ENCODE results near the gene LEFTY1.
"Not testable (repeated sequence)": the region's sequence is repeated elsewhere in the genome, so short reads cannot be mapped to it uniquely, and the experiment has no call there.

The LEFTY1 gene

DNA sequence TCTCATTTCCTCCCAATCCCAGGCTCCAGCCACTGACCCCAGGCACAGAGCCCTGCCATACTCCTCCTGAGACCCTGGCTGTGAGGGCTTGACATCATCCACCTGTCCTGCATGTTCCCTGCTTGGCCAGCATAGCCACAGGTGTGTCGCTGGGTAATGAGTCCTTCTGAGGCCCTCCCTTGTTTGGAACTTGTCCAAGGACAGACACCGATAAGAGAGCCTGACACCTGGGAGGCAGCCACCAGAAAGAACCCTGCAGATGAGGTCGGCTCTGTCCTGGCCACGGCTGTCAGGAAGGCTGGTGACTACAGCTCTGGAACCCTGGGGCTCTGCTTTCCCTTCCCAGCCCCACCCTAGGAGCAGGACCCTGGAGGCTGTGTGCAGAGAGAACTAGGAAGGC is 41.3 kb downstream of the LEFTY1 start:
- DNase-seq: no peak

- DNase-seq: no peak
Observed at GRCh38 chr1:225846331-225847310, 42.3 kb downstream of the LEFTY1 start.

GRCh38 chr1:225845571-225846259 is 43.2 kb downstream of the LEFTY1 start:
- DNase-seq: no peak

DNA sequence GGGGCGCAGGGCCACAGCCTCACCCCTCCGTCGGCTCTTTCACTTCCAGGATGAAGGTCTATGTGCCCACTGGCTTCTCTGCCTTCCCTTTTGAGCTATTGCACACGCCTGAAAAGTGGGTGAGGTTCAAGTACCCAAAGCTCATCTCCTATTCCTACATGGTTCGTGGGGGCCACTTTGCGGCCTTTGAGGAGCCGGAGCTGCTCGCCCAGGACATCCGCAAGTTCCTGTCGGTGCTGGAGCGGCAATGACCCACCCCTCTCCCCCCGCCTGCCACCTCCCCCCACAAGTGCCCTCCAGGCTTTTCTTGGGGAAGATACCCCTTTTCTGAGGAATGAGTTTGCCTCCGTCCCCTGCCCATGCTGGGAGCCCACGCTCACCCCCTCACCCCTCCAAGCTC is 43.8 kb downstream of the LEFTY1 start:
- DNase-seq: no peak

- no peak for DNase-seq
Observed at GRCh38 chr1:225844236-225845061, 44.5 kb downstream of the LEFTY1 start.

DNA sequence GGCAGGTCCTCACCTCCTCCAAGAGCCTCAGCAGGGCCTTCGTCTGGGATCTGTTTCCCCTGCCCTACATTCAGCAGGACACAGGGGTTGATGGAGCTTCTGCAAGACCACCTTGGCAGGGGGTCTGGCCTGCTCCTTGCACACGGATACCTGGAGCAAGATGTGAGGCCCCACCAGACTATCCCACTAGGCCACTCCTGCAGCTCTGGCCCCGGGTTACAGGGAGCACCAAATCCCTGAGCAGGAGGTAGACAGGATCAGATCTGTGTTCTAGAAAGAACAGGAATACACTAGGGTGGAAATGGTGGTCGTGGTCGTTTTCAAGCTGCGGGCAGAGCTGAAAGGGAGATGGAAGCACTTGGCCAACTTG is 45.5 kb downstream of the LEFTY1 start:
- DNase-seq: no peak

- no peak for DNase-seq
Observed at GRCh38 chr1:225842788-225843425, 46.0 kb downstream of the LEFTY1 start.

GRCh38 chr1:225842074-225842473 is 46.9 kb downstream of the LEFTY1 start:
- no peak for DNase-seq

DNA sequence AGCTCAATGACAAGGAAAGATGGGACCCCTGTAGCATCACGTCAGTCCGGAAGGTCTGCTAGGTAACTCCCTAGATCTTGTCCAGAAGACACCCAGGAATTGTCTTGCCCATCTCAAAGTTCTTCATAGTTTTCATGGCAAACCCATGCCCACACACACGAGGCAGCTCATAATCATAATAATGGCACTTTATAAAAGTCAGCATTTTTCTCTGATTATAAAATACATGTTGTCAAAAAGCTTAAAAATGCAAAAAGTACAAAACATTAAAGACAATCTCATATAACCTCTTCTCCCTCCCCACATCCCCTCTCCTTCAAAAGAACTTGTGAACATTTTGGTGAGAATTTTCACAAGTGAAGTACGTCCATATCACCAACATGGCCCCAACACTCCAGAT is 48.2 kb downstream of the LEFTY1 start:
- no peak for DNase-seq

- DNase-seq: no peak
Observed at GRCh38 chr1:225840223-225840610, 48.7 kb downstream of the LEFTY1 start.

DNA sequence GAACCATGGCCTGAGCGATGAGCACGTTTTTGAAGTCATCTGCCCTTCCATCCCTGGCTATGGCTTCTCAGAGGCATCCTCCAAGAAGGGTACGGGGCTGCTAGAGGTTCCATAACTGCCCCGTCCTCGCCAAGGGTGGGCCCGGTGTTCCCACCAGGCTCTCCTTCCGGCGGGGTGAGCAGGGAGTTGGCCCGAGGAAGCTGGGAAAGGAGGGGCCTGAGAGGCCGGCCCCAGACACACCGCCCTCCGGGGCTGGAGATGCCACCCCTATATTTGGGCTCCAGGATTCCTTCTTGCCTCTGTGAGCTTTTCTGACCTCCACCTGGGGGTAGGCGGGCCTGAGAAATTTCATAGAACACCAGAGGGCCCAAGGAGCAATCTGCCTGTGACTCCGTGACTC is 50.2 kb downstream of the LEFTY1 start:
- DNase-seq: no peak

DNA sequence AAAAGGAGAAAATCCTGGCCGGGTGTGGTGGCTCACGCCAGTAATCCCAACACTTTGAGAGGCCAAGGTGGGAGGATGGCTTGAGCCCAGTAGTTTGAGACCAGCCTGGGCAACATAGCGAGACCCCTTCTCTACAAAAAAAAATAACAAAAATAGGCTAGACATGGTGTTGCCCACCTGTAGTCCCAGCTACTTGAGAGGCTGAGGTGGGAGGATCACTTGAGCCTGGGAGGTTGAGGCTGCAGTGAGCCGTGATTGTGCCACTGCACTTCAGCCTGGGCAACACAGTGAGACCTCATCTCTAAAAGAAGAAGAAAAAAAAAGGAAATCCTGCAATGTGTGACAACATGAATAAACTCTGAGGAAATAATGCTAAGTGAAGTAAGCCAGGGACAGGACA is 52.6 kb downstream of the LEFTY1 start:
- not testable (repeated sequence) for DNase-seq

All from stimulated activated CD4-positive, alpha-beta T cell treated with anti-CD3 and anti-CD28 coated beads, Interleukin-1b, Interleukin-23, amount 100 ng/mL, for 48 hours (primary cell).